GM19468 (cell line): ENCODE data around the gene NCKAP5L.
"Not testable (repeated sequence)": the region's sequence is repeated elsewhere in the genome, so short reads cannot be mapped to it uniquely, and the experiment has no call there.

ENCODE experiments used
- ATAC-seq: cut with Tn5 transposase; IDR thresholded peaks from one replicate; pipeline ENCODE4 v1.9.1; 2021; ENCODE audit warnings: mild to moderate bottlenecking, moderate library complexity, moderate number of reproducible peaks; ENCODE audit not compliant: unreplicated experiment; ENCODE audit errors: extremely low read depth

NCKAP5L gene

GRCh38 chr12:49789992-49790391 is 38.2 kb downstream of the NCKAP5L start:
- ATAC-seq, result no peak

GRCh38 chr12:49787672-49788071 is 40.5 kb downstream of the NCKAP5L start:
- ATAC-seq, result no peak

- ATAC-seq, result no peak
These were observed 43.3 kb downstream of the NCKAP5L start for GRCh38 chr12:49784756-49785409.

- no peak for ATAC-seq
These were observed 44.1 kb downstream of the NCKAP5L start for GRCh38 chr12:49783917-49784676.

GRCh38 chr12:49780914-49781313 is 47.3 kb downstream of the NCKAP5L start:
- not testable (repeated sequence) for ATAC-seq

- ATAC-seq, result no peak
These were observed 48.6 kb downstream of the NCKAP5L start for GRCh38 chr12:49779581-49779980.

GRCh38 chr12:49777800-49778748 is 50.1 kb downstream of the NCKAP5L start:
- ATAC-seq, result no peak

- no peak for ATAC-seq
These were observed 50.9 kb downstream of the NCKAP5L start for GRCh38 chr12:49777341-49777740.

- no peak for ATAC-seq
These were observed 51.4 kb downstream of the NCKAP5L start for GRCh38 chr12:49776858-49777257.

GRCh38 chr12:49776413-49776812 is 51.8 kb downstream of the NCKAP5L start:
- no peak for ATAC-seq

- ATAC-seq, result not testable (repeated sequence)
These were observed 55.1 kb downstream of the NCKAP5L start for GRCh38 chr12:49773102-49773501.

- no peak for ATAC-seq
These were observed 60.9 kb downstream of the NCKAP5L start for GRCh38 chr12:49767333-49767732.

- ATAC-seq, result no peak
These were observed 62.1 kb downstream of the NCKAP5L start for GRCh38 chr12:49766115-49766455.

- ATAC-seq, result no peak
These were observed 64.1 kb downstream of the NCKAP5L start for GRCh38 chr12:49764126-49764525.

GRCh38 chr12:49763006-49763591 is 65.1 kb downstream of the NCKAP5L start:
- no peak for ATAC-seq

- ATAC-seq, result no peak
These were observed 65.8 kb downstream of the NCKAP5L start for GRCh38 chr12:49762468-49762847.

- ATAC-seq, result no peak
These were observed 66.3 kb downstream of the NCKAP5L start for GRCh38 chr12:49761677-49762467.

GRCh38 chr12:49750996-49751393 is 77.2 kb downstream of the NCKAP5L start:
- ATAC-seq, result no peak
